Esophagus muscularis mucosa (tissue), 4 donors: Measurements from ENCODE around the gene CTDNEP1.

ENCODE experiments used
- EP300 ChIP-seq: sonication (generic); formaldehyde crosslinking; IDR thresholded peaks from one replicate; pipeline ENCODE4 v1.6.1; 2017; ENCODE audit warnings: antibody characterized with exemption
- POLR2A ChIP-seq: fragments of 450-650 bp; IDR thresholded peaks from one replicate; pipeline ENCODE4 v1.6.1; 2017; ENCODE audit warnings: antibody characterized with exemption, moderate library complexity, mild to moderate bottlenecking, low read depth
- POLR2AphosphoS5 ChIP-seq, 2 donors: sonication (generic); formaldehyde crosslinking; IDR thresholded peaks; one replicate each; pipeline ENCODE4 v1.6.1; 2017; ENCODE audit warnings: antibody characterized with exemption in 2 of 2
- TF ChIP-seq, protein P1 (sequence below), 3 experiments: fragments of 200-600 bp in 2 of 3; fragments of 450-650 bp in 1 of 3; sonication (generic) in 2 of 3; IDR thresholded peaks; one replicate each; pipeline ENCODE4 v1.5.1; 2017 to 2019; ENCODE audit warnings: antibody characterized with exemption in 3 of 3, mild to moderate bottlenecking in 2 of 3, moderate library complexity in 1 of 3

- TF ChIP-seq, protein P1, sequence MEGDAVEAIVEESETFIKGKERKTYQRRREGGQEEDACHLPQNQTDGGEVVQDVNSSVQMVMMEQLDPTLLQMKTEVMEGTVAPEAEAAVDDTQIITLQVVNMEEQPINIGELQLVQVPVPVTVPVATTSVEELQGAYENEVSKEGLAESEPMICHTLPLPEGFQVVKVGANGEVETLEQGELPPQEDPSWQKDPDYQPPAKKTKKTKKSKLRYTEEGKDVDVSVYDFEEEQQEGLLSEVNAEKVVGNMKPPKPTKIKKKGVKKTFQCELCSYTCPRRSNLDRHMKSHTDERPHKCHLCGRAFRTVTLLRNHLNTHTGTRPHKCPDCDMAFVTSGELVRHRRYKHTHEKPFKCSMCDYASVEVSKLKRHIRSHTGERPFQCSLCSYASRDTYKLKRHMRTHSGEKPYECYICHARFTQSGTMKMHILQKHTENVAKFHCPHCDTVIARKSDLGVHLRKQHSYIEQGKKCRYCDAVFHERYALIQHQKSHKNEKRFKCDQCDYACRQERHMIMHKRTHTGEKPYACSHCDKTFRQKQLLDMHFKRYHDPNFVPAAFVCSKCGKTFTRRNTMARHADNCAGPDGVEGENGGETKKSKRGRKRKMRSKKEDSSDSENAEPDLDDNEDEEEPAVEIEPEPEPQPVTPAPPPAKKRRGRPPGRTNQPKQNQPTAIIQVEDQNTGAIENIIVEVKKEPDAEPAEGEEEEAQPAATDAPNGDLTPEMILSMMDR (IDR thresholded peaks at IDR 0.05): no peak
- TF ChIP-seq POLR2A (no peak), POLR2AphosphoS5 (IDR thresholded peaks at IDR 0.05) (no peak), EP300 (no peak)
Observed at GRCh38 chr17:7237266-7237760, 14.2 kb downstream of the CTDNEP1 start.
